ENCODE results near the gene AEN. TPM values are rescaled to one million over a fixed set of nuclear protein-coding genes. Genes with fewer than 3 reads are reported as not detected.

Gene AEN
- 80.0 and 86.0 TPM in 2 replicates for total RNA-seq

GRCh38 chr15:88620995-88621772, at the start of gene AEN:
Gene AEN (plus strand): TSS chr15:88621340. CDS start chr15:88626210, 4,870 bp downstream.

GRCh38 chr15:88638626-88639372, 17.7 kb downstream of the AEN start, which contains the start of gene ISG20:
Gene ISG20 (plus strand): TSS chr15:88639016. CDS start chr15:88639367, 351 bp downstream.

Small RNA genes within 50 kb of the gene (small RNA-seq; reads per million reads assigned to genes)
- gene MIR1179: 1.6 reads per million, percentile 38 among the genes with 10 or more reads in this experiment
- gene MIR7-2: not detected

Other genes starting within 250 kb of the AEN start
- 7.0 and 9.2 TPM in 2 replicates for gene MRPL46, start 154.0 kb upstream of the AEN start, total RNA-seq
- 14.0 and 18.0 TPM in 2 replicates for gene MRPS11, start 153.6 kb upstream of the AEN start, total RNA-seq
- 11.7 and 11.8 TPM in 2 replicates for gene DET1, start 74.7 kb upstream of the AEN start, total RNA-seq
- gene ISG20, start 17.7 kb downstream of the AEN start, total RNA-seq: 2.2 and 3.9 TPM in 2 replicates
- gene ACAN, start 182.1 kb downstream of the AEN start, total RNA-seq: 6.1 and 8.6 TPM in 2 replicates

Measured in hair follicle dermal papilla cell (primary cell).